SW 1271 (cell line): Measurements from ENCODE around the gene GPNMB.

Source experiments
- DNase-seq, 2 experiments: peaks; one replicate each; lab custom pipeline; 2025; lab: John Stamatoyannopoulos, UW

Gene GPNMB

DNA sequence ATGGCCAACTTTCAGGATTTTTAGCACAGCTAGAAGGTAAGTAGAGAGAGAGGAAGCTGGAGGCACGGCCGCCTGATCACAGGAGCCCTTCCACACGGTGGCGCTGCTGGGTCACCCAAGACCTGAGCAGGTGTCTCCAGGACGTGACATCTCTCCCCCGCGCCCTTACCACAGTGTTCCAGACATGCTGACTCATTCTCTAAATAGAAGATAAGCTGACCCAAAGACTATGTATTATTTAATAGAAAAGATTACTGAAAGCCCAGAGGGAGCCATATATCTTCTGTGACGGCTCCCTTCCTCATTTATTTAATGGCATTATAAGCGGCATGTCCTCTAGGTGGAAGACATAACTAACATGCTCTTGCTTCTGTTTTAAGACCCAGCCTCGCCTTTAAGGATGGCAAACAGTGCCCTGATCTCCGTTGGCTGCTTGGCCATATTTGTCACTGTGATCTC is 26.6 kb downstream of the GPNMB start:
- DNase-seq, result peak; percentile 86 to 90

DNA sequence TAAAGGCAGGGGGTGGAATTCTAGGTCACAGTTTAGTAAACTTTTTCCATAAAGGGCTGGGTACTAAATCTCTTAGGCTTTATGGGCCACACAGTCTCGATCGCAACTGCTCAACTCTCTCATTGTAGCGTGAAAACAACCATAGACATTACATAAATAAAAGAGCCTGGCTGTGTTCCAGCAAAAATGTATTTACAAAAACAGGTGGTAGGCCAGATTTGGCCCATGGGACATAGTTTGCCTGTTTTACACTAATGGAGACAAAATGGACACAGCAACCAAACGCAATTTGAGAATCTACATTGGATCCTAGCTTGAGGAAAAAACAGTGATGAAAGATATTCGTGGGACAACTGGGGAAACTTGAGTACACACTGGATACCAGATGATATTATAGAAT is 29.3 kb downstream of the GPNMB start:
- DNase-seq, result no peak

DNA sequence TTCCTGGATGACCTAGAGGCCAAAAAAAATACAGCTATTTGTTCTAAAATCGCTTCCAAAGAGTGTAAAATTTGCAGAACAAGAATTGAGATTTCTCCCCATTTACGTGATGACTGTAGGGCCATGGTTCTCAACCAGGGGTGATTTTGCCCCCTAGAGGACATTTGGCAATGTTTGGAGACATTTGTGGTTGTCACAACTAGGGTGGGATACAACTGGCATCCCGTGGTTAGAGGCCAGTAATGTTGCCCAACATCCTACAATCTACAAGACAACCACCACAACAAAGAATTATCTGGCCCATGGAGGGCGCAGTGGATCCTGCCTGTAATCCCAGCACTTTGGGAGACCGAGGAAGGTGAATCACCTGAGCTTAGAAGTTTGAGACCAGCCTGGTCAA is 29.8 kb downstream of the GPNMB start:
- DNase-seq, result peak in 1 of 2 experiments; percentile 16

DNA sequence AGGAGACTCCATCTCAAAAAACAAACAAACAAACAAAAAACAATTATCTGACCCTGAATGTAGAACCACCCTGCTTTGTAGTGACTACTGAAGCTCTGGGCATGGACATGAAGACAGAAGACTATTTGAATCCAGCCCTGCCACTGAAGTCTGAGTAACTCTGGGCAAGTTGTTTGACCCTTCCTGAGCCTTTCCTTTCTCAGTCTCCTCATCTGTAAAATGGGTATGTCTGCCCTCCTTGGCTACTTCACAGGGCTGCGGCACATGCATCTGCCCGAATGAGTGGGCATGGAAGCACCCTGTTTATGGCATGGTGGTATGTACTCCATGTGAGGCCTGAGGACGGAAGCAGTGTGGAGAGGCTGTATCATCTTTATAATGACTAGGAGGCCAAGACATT is 30.4 kb downstream of the GPNMB start:
- no peak for DNase-seq

DNA sequence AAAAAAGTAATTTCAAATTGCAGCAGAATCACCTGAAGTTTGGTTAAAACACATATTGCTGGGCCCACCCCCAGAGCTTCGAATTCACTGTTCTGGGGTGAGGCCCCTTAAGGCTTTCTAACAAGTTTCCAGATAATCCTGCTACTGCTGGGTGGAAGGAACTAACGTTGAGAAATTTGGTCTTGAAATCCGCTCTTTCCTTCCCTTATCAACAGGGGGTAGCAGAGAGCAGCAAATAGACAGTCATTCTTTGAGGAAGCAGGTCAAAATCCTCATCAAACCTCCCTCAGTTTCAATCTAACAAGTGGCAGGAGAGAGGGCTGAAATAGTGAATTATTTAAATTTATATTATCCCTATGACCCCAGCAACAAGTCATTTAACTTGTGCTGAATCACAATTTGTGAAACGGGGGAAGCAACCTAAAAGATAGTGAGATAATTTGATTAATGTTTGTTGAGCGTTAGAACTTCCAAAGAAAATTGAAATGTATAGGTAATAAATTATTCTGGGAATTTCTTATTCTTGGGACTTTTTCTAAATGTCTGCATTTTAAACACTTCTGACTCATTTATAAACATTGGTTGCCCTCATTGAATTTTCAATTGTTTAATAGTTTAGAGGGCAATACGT is 30.9 kb downstream of the GPNMB start:
- DNase-seq, result peak in 1 of 2 experiments; percentile 81

DNA sequence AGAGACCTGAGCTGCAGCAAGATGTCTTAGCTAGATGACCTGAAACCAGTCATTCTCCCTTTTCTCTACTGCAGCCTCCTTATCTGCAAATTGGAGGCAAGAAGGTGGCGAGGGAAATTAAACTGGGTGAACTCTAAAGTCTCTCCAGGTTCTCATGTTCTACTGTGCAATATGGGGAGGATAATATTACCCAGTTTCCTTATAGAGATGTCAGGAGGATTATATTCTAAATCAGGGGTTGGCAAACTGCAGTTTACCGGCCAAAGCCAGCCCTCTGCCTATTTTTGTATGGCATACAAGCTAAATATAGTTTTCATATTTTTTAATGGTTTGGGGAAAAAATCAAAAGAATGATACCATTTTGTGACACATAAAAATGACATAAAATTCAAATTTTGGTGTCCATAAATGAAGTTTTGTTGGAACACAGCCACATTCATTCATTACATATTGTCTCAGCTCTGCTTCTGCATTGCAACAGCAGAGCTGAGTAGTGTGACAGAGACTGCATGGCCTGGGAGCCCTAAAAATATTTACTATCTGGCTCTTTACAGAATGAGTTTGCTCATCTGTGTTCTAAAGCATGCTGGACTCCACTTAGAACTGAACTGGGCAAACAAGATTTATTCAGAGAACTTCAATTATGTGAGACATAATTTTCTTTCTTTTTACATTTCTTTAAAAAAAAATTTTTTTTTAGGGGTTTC is 33.4 kb downstream of the GPNMB start:
- DNase-seq, result no peak

DNA sequence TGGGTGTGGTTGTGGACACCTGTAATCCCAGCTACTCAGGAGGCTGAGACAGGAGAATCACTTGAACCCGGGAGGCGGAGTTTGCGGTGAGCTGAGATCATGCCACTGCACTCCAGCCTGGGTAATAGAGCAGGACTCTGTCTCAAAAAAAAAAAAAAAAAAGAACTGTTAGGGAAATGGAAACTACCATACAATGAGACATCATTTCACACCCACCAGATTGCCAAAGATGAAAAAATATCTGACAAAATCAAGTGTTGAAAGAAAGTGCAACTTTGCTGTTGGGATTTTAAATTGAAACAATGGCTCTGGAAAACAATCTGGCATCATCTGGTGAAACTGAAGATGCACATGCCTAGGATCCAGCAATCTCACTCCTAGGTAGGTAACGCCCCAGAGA is 36.5 kb downstream of the GPNMB start:
- no peak for DNase-seq

DNA sequence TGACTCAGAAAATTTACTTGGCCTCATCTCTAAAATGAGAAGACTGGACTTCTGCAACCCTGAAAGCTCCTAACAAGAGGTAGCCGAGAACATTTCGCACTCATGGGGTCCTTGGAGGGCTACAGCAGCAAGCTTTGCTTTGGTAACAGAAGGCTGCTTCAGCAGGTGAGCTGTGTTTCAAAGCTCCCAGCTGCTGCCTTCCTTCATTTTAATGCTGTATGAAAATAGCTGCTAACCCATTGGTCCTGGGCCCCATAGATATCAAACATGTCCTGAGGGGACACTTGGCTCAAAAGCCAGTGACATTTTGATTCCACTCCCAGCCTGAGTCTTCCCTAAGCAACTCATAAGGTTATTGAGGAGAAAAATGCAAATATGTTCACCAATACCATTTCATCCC is 38.3 kb downstream of the GPNMB start:
- DNase-seq, result no peak

DNA sequence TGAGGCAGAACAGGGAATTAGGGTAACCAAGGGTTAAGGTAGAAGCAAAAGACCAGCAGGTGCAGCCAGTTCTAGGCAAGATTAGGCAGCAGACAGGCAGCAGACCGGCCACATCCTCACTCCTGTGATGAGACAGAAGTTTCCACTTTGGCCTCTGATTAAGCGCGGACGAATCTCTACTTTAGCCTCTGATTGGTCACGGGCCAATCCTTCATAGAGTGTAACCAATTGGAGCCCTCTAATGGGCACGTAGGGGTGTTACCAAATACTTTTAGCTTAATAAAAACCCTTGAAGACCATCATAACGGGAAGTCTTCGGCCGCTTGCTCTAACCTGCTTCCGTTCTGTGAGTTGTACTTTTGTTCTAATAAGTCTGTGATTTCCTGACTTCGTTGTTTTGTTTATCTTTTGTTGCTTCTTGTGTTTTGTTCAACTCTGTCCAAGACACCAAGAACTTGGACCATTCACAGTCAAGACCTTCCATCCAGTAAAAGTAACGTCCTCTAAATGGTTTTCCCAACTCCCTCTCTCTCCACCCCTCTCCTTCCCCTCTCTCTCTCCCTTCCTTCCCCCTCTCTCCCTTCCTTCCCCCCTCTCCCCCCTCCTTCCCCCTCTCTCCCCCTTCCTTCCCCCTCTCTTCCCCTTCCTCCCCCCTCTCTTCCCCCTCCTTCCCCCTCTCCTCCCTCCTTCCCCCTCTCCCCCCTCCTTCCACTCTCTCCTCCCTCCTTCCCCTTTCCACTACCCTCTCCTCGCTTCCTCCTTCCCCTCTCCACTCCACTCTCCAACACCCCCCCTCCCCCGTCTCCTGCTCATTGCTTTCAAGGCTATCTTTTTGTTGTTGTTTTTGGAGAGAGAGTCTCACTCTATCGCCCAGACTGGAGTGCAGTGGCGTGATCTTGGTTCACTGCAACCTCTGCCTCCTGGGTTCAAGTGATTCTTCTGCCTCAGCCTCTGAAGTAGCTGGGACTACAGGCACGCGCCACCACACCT is 39.4 kb downstream of the GPNMB start:
- no peak for DNase-seq

DNA sequence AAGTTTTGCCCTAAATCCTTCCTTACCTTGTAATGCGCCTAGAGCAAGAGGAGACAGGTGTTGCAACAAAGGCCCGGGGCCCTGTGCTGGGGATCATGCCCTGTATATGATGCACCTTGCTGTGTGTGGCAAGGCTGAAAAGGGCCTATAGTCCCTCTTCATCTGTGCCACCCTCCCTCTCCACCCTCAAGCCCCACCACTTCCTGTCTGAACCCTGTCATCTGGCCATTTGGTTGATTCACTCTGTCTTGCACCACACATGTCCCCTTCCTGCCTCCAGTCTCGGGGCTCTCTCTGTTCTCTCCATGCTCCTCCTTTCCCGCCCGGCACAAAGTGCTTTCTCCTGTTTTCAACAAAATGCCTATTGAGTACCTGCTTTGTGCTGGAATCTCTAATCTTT is 41.0 kb downstream of the GPNMB start:
- no peak for DNase-seq

DNA sequence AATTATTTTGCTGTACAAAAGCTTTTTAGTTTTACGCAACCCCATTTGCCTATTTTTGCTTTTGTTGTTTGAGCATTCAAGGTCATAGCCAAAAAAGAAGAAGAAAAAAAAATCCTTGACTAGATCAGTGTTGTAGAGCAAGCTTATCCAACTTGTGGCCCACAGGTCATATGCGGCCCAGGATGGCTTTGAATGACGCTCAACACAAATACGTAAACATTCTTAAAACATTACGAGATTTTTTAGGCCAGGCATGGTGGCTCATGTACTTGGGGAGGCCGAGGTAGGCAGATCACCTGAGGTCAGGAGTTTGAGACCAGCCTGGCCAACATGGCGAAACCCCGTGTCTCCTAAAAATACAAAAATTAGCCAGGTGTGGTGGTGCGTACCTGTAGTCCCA is 44.4 kb downstream of the GPNMB start:
- no peak for DNase-seq

DNA sequence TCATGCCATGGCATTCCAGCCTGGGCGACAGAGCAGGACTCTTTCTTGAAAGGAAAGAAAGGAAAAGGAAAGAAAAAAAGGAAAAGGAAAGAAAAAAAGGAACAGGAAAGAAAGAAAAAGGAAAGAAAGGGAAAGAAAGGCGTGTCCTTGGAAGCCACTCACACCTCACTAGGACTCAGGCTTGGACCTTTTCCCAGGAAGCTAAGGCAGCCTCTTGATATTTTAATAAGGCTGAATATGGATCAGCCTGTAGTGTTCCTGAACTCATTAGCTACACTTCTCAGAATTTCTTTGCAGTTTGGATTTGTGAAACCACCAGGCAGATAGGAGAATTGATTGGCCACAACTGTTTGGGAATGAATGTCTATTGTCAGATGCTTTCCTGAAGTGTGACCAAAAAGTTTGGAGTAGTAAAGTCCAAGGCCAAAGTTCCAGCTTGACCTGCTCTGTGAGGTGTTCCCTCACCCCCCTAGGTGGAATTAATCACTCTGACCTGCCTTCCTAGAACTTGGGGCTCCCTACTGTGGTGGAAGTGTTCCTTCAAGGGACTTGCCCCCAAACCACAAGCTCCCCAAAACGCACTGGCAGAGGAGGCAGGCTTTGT is 45.5 kb downstream of the GPNMB start:
- no peak for DNase-seq

DNA sequence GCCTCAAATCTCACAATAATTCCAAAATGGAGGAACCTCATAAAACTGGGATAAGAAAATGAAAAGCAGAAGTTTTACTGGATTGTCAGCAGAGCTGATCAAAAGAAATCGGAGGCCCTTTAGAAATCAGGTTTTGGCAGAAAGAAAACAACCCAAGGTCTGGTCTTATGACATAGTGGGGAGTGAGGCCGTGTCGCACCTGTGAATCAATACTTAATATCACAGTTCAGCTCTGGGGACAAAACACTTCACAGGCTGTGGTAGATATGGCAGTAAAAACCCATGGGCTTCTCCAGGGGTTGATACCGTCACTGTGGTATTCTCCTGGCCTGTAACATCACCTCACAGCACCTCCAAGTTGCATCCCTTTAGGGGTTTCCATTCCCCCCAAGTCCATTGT is 46.0 kb downstream of the GPNMB start:
- DNase-seq, result no peak

DNA sequence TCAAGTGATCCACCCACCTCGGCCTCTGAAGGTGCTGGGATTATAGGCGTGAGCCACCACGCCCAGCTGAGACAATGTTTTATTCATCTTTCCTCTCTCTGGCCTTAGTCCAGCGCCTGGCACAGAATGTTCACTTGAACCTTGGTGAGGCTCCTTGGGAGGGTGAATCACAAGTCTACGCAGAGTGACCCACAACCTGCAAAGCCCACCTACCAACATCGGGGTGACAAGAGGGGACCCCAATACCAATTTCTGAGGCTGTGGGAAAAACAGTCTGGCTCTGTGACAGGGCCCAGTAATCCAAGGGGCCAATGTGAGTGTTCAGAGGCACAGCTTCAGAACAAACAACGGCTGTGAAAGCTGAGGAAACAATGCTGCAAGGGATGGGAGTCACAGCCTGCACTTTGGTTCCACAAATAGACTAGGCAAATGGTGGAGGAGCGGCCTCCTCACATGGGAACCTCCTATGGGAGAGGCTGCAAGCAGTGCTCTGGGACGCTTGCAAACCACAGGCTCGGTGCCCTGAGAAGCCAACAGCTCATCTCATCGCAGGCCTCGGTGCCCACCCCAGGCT is 47.0 kb downstream of the GPNMB start:
- DNase-seq, result no peak

DNA sequence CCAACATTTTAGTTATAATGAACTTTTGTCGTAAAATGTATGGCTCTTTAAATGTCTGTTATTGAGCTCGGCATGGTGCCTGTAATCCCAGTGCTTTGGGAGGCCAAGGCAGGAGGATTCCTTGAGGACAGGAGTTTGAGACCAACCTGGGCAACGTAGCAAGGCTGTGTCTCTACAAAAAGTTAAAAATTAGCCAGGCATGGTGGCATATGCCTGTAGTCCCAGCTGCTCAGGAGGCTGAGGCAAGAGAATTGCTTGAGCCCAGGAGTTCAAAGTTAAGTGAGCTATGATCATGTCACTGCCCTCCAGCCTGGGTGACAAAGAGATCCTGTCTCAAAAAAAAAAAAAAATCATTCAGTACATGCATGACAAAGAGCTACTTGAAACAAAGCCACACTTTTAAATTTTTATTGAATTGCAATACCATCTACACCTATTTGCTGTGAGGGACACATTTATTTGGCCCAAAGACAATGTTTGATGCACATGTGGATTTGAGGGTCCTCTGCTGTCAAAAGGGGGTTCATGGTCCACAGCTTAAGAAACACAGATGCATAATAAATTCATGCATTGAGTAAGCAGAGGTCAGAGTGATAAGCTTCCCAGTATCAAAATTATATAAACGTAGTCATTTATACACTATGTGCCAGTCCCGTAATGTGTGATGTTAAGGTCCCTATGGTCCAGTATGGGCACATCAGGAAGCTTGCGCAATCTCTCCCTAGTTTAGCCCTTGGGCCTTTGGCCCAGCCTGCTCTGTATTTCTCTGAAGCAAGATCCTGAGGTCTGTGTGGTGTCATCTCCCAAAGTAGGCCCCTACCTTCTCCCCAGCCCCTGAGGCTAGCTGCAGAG is 48.2 kb downstream of the GPNMB start:
- no peak for DNase-seq

DNA sequence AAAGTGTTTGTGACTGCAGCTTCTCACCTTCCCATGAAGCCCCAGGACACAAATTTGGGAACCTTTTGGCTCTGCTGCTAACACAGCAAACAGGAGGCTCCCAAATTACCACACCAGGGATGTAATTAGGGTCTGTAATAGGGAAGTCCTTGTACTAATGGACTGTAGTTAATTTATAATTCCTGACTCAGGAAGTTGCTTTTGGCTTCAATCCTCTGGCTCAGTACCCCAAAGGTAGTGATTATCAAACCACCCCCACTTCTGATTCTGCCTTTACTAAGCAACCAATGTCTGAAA is 48.8 kb downstream of the GPNMB start:
- no peak for DNase-seq

DNA sequence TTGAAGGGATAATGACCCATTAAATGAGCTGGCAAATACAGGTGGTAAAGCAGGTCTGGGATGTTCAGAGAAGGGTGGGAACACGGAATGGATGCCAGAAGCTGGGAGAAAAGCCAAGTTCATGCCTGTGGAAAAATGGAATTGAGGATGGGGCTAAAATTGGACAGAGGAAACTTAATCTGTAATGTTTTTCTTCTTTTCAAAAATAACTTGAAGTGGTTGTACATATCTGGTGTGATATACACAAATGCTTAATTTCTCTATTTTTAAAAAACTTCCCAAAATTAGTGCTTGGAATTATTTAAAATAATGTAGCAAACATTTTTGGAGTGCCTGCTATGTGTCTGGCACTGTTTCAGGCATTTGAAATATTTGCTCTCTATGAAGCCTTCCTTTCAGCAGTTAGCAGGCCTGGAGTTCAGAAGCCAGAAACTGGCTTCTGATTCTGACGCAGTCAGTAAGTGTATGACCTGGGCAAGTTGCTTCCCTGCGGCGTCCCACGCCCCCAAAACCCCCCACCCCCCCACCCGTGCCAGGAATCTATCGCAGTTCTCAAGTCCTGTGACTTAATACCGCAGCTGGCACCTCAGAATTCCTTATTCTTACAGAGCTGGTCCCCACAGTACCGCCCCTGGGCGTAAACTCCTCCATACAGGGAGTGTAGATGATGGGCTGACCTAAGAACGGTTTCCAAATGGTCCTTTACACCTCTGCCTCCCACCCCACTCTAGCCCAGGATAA is 51.7 kb downstream of the GPNMB start:
- DNase-seq, result peak; percentile 27 to 71

DNA sequence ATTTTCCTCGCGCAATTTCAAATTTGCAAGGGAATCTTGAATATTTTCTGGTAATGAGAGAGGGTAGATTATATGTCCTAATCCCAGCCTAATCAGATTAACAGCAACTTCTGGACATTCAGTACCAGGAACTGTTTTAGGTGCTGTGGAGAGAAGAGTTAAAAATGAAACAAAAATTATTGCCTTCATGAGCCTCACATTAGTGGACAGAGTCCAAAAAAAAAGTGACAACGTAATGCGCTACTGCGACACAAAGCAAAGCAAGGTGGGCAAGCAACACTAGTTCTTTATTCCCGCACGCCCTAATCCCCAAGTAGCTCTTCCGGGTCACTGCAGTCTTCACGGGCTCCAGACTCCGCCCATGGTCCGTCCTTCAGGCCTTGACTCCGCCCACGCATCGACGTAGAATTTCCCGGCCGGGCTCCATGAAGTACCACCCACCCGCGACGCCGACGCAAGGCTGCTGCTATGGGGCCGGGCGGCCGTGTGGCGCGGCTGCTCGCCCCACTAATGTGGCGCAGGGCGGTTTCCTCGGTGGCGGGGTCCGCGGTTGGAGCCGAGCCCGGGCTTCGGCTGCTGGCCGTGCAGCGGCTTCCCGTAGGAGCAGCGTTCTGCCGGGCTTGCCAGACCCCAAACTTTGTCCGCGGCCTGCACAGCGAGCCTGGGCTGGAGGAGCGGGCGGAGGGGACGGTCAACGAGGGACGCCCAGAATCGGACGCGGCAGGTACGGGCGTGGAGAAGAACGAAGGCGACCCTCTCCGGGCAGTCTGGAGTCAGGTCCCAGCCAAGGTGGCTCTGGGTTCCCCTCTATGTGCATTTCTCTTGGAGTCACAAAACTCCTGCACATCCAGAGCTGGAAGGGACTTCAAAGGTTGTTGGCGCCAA is 52.6 kb downstream of the GPNMB start, which contains the start of gene MALSU1:
MALSU1 (plus strand) TSS at position 455 of the 885 bp plus-strand sequence; CDS start at position 469, 14 bp downstream.
- DNase-seq, result peak; percentile 97 to 99

DNA sequence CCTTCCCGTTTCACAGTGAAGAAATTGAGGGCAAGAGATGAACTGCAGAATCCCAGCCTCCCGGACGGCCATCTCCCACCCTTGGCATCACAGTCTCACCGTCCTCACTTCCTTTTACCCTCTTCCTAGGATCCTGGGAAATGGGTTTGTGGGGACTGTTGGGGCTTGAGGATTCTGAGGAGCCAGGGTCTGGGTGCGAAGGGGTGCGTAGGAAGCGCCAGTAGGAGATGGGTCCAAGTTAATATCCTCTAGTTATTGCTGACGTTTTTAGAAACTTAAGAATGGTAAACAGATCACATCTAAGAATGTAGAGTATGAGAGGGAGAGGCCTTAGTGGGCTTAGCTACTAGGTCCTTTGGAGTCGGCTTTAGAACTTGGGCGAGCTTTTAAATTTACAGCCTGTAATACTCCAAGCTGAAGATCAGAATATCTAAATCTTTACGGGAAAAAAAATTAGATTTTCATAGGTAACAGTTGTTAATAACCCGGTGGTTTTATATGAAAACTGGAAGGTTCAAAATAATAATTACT is 53.3 kb downstream of the GPNMB start:
- no peak for DNase-seq
